BJ (cell line): Measurements from ENCODE around the gene ENO4. TPM values are rescaled to one million over a fixed set of nuclear protein-coding genes. Genes with fewer than 3 reads are reported as not detected.
A peak's percentile ranks its signal among the peaks of the same experiment; 100 is the strongest.

Experiments used
- CTCF ChIA-PET: fragments of 350-600 bp; formaldehyde crosslinking; extraction: SDS; loops from one replicate; lab custom pipeline; 2021; ENCODE audit warnings: antibody characterized with exemption, inconsistent platforms; lab: Yijun Ruan, JAX
- POLR2A ChIA-PET: fragments of 300-600 bp; sonication (Branson Sonifier 250); formaldehyde crosslinking; extraction: SDS; loops from one replicate; lab custom pipeline; 2021; ENCODE audit warnings: antibody characterized with exemption; lab: Charles Lee
- DNase-seq: peaks from one replicate; pipeline ENCODE4 v3.0.0-alpha.2; 2011; ENCODE audit warnings: low read depth
- H3K27me3 ChIP-seq: 2 replicates; pipeline ENCODE4 v1.6.0; 2011; ENCODE audit warnings: low read length; ENCODE audit not compliant: control insufficient read depth, insufficient read depth
- H3K36me3 ChIP-seq: 2 replicates; pipeline ENCODE4 v1.5.1; 2011; ENCODE audit warnings: low read length; ENCODE audit not compliant: control insufficient read depth, insufficient read depth
- H3K4me3 ChIP-seq: 2 replicates; pipeline ENCODE4 v1.5.1; 2011; ENCODE audit warnings: low read depth, mild to moderate bottlenecking, control low read depth, low read length
- polyA plus RNA-seq: library from polyadenylated mRNA; depleted of rRNA; stranded (reverse); fragments of >200 nt; gene quantifications from 2 replicates; pipeline ENCODE4 v1.2.3, GENCODE V29; 2011
- TF ChIP-seq, protein P1 (sequence below): IDR thresholded peaks from 2 replicates; pipeline ENCODE4 v1.5.1; 2011; ENCODE audit warnings: low read depth, mild to moderate bottlenecking, control low read depth, inconsistent platforms, low read length, moderate library complexity; ENCODE audit not compliant: insufficient read depth

ENO4 gene
- polyA plus RNA-seq, 1 experiment: 0.29 TPM

DNA sequence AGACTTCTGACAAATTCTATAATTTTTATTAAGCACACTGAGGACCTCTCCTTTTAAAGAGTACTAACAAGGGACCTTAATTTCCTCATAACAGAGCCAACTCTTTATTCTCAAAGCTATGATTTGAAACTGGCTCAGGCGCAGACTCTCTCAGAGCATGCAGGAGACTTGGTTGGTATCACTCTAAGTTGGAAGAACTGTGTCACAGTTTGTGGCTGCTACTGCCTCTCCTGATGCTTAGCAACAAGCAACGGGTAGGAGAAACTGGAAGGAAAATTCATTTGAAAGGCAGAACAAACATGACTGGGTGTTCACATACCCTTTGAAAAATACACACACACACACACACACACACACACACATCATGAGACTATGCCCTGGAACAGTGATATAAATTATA lies 33.3 kb downstream of the ENO4 start:
- TF ChIP-seq, protein P1, sequence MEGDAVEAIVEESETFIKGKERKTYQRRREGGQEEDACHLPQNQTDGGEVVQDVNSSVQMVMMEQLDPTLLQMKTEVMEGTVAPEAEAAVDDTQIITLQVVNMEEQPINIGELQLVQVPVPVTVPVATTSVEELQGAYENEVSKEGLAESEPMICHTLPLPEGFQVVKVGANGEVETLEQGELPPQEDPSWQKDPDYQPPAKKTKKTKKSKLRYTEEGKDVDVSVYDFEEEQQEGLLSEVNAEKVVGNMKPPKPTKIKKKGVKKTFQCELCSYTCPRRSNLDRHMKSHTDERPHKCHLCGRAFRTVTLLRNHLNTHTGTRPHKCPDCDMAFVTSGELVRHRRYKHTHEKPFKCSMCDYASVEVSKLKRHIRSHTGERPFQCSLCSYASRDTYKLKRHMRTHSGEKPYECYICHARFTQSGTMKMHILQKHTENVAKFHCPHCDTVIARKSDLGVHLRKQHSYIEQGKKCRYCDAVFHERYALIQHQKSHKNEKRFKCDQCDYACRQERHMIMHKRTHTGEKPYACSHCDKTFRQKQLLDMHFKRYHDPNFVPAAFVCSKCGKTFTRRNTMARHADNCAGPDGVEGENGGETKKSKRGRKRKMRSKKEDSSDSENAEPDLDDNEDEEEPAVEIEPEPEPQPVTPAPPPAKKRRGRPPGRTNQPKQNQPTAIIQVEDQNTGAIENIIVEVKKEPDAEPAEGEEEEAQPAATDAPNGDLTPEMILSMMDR: no peak
- ChIA-PET POLR2A (no interaction called here), CTCF (no interaction called here)
- Histone ChIP-seq H3K36me3 (no peaks in the 10 kb centered on the region), H3K27me3 (no peaks in the 10 kb centered on the region), H3K4me3 (no peak overlapping the region)
- DNase-seq: no peak

DNA sequence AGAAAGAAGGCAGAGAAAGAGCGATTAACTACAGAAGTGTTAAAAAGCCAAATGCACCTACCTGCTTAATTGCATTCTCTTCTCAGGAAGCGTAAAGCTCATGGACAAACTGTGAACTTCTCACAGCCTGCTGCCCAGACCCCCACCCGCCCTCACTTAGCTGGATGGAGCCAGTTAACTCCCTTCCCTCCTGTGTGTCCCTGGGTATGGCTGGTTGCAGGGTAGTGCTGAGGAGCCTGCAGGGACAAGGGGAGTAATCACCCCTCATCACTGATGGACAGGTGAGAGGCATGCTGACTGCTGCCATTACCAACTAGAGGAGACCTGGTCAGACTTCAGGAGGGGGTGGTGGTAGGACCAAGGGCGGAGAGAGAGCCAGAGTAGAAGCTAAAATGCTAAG lies 37.5 kb downstream of the ENO4 start:
- TF ChIP-seq, protein P1: no peak
- Histone ChIP-seq H3K36me3 (no peaks in the 10 kb centered on the region), H3K27me3 (no peaks in the 10 kb centered on the region), H3K4me3 (no peak overlapping the region)
- ChIA-PET POLR2A (no interaction called here), CTCF (no interaction called here)
- no peak for DNase-seq

DNA sequence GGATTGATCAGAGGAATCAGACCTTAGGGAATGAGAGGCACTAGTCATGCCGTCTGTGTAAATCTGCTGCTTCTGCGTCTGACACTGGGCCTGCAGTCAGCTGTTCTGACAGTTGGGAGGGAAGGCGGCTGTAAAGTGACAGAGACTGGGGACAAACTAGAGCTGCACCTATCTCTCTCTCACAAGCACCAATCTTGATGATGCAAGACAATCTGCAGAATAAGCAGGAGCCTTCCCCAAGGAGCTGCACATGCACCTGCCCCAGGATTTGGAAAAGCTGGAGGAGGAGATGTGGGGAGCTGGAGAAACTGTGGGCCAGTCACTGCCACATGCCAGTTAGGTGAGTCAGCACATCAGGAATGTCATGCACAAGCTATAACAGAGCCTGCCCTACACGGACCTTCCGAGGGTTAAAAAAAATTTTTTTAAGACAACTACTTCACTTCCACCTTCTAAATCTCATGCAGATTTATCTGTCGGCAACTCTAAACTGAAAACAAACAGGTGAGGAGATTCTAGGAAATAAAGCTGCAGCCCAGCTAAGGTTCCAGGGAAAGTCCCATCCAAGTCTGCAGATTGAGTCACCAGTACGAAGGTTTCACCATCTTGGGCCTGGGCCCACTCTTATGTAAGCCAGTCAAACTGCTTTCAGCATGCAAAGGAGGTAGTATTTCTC lies 39.2 kb downstream of the ENO4 start:
- Histone ChIP-seq H3K4me3 (no peak overlapping the region), H3K27me3 (no peaks in the 10 kb centered on the region), H3K36me3 (no peaks in the 10 kb centered on the region)
- ChIA-PET CTCF (interaction anchor here (0.6 to 0.9 kb wide), 3 partner anchors 271 to 286 kb away, joined by 3 to 6 read pairs (median 3); no protein-coding TSS in a partner anchor), POLR2A (no interaction called here)
- TF ChIP-seq, protein P1: no peak
- DNase-seq: peak; percentile 40

DNA sequence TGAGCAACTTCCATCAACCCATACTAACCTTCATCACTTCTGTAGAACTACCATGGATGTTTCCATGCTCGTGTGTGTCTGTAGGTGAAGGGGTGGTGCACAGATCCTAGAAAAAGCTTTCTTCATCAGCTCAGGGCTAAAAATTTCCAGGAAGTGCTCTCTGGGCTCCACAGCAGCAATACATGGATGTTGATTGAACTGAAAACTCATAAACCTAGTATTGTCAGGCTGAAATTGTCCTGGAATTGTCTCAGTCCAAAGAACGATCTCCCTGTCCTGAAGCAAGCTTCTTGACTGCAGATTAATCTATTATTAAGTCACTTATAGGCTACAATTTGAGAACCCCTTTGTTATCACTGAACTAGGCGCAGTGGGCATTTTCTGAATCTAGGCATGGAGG lies 39.8 kb downstream of the ENO4 start:
- ChIA-PET CTCF (interaction anchor here (0.6 to 1.9 kb wide), 4 partner anchors 37 to 285 kb away, joined by 3 to 4 read pairs (median 3); no protein-coding TSS in a partner anchor), POLR2A (no interaction called here)
- no peak for DNase-seq
- Histone ChIP-seq H3K4me3 (no peak overlapping the region), H3K36me3 (no peaks in the 10 kb centered on the region), H3K27me3 (no peaks in the 10 kb centered on the region)
- TF ChIP-seq, protein P1: no peak

DNA sequence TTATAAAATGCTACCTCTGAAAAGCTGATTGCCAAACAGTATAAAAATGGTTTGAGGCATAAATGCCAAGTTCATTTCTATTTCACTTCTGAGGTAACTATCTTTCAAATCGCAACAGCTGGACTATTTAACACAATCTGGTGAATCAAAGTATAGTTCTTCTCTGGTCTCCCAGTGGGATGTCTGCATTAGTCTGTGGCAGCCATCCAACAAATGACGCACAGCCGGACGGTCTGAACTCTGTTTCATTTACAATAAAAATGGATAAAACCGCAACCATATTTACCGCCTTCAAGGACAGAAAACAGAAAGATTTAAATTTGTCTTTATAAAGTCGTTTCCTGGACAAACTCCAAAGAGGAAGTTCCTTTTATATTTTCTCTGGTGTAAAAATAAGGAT lies 41.9 kb downstream of the ENO4 start:
- POLR2A ChIA-PET: no interaction called here
- CTCF ChIA-PET: interaction anchor here (1.0 to 1.5 kb wide), 2 partner anchors 47 to 56 kb away, joined by 3 to 5 read pairs; no protein-coding TSS in a partner anchor

More for the DNA sequence above, 41.9 kb downstream of the ENO4 start:
- TF ChIP-seq, protein P1: no peak
- H3K27me3 ChIP-seq: no peaks in the 10 kb centered on the region
- DNase-seq: no peak
- no peak overlapping the region for H3K4me3 ChIP-seq
- H3K36me3 ChIP-seq: no peaks in the 10 kb centered on the region; the same call in 1 of the 2 replicates
